HG02981 (cell line): Measurements from ENCODE around the gene RTP1.
"Not testable (repeated sequence)": the region's sequence is repeated elsewhere in the genome, so short reads cannot be mapped to it uniquely, and the experiment has no call there.

Experiments used
- ATAC-seq: cut with Tn5 transposase; IDR thresholded peaks from one replicate; pipeline ENCODE4 v1.9.1; 2021; ENCODE audit warnings: mild to moderate bottlenecking, moderate library complexity; ENCODE audit not compliant: unreplicated experiment

The RTP1 gene

GRCh38 chr3:187237741-187238140, 40.5 kb downstream of the RTP1 start:
- ATAC-seq, result no peak

GRCh38 chr3:187238239-187238638, 41.0 kb downstream of the RTP1 start:
- no peak for ATAC-seq

- not testable (repeated sequence) for ATAC-seq
Measured at GRCh38 chr3:187238835-187239234, 41.5 kb downstream of the RTP1 start.

- ATAC-seq, result no peak
Measured at GRCh38 chr3:187242435-187242834, 45.1 kb downstream of the RTP1 start.

GRCh38 chr3:187242900-187243299, 45.6 kb downstream of the RTP1 start:
- no peak for ATAC-seq

GRCh38 chr3:187243933-187244524, 46.7 kb downstream of the RTP1 start:
- ATAC-seq, result no peak

GRCh38 chr3:187247398-187247797, 50.1 kb downstream of the RTP1 start:
- ATAC-seq, result no peak
